ACC112 (cell line): Measurements from ENCODE around the gene CAMTA1.

Experiments
- H2AFZ ChIP-seq: fragments of 200-600 bp; sonication (generic); one replicate; pipeline ENCODE4 v1.6.0; 2017; ENCODE audit warnings: antibody characterized with exemption, low read length; ENCODE audit not compliant: unreplicated experiment
- H3K27ac ChIP-seq: fragments of 200-600 bp; sonication (generic); 2 replicates; pipeline ENCODE4 v1.5.1; 2014; ENCODE audit warnings: low read depth, mild to moderate bottlenecking, antibody characterized with exemption, low read length, moderate library complexity
- H3K27me3 ChIP-seq: fragments of 200-600 bp; sonication (generic); 2 replicates; pipeline ENCODE4 v1.6.1; 2014; ENCODE audit warnings: mild to moderate bottlenecking, antibody characterized with exemption, low read length, moderate library complexity, mixed read lengths; ENCODE audit not compliant: insufficient read depth
- H3K36me3 ChIP-seq: fragments of 200-600 bp; sonication (generic); 2 replicates; pipeline ENCODE4 v1.6.1; 2016; ENCODE audit warnings: mild to moderate bottlenecking, antibody characterized with exemption, low read length, moderate library complexity, mixed read lengths; ENCODE audit not compliant: insufficient read depth
- H3K4me1 ChIP-seq: fragments of 200-600 bp; sonication (generic); one replicate; pipeline ENCODE4 v1.6.1; 2016; ENCODE audit warnings: low read length, mixed read lengths; ENCODE audit not compliant: insufficient read depth, unreplicated experiment, control insufficient read depth
- H3K4me3 ChIP-seq: fragments of 200-600 bp; sonication (generic); 2 replicates; pipeline ENCODE4 v1.5.1; 2014; ENCODE audit warnings: mild to moderate bottlenecking, low read depth, low read length
- H3K79me2 ChIP-seq: fragments of 200-600 bp; sonication (generic); one replicate; pipeline ENCODE4 v1.6.0; 2016; ENCODE audit warnings: low read length; ENCODE audit not compliant: control insufficient read depth, unreplicated experiment, insufficient read depth

Gene CAMTA1

DNA sequence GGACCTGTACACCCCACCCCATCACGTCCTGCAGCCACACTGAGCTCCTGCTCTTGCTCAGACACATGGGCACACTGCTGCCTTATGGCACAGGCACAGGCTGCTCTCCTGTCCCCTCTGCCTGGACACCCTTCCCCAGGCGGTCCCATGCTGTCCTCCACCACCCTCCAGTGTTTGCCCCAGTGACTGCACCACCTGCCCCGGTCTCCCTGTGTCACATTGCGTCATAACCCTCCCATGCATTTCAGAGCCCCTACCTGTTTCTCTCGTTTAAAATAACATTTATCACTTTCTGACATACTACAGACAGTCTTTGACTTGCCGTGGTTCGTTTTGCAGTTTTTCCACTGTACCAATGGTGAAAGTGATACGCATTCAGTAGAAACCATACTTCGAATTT is 159.2 kb downstream of the CAMTA1 start:
- Histone ChIP-seq H3K79me2 (no peaks in the 10 kb centered on the region), H2AFZ (no peak overlapping the region), H3K27me3 (peaks cover 9% of the 10 kb centered on the region; the same call in 1 of the 2 replicates), H3K4me3 (no peak overlapping the region), H3K36me3 (no peaks in the 10 kb centered on the region), H3K4me1 (no peaks in the 10 kb centered on the region), H3K27ac (no peak overlapping the region)

DNA sequence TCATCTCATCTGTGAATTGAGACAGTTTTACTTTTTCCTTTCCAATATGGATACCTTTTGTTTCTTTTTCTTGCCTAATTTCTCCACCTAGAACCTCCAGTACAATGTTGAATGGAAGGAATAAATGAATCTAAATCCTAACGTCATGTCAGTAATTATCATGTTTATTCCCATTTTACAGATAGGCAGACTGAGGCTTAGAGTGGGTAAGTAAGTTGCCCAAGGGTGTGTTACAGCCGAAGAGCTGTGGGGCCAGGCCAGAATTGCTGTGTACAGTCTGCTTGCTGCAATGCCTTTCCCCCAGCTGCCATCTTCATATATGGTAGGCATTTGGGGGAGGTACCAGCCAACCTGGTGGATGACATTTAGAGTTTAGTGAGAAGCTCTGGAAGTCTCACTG is 162.7 kb downstream of the CAMTA1 start:
- Histone ChIP-seq H3K4me1 (no peaks in the 10 kb centered on the region), H3K4me3 (no peak overlapping the region)

DNA sequence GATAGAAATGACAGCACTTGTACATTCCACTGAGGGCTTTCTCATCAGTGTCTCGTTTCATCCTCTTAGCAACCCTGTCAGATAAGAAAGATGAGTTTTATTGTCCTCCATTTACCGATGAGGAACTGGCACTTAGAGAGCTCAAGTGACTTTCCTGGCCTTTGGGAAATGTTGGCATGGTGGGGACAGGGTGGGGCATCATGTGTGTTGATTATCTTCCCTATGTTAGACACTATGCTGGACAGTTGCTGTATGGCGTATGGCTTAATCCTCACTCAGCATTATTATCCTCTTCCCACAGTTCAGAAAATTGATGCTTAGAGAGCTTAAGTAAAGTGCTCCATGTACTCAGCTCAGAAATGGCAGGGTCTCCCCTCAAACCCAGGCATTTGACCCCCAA is 163.2 kb downstream of the CAMTA1 start:
- H3K4me1 ChIP-seq: no peaks in the 10 kb centered on the region
- H3K4me3 ChIP-seq: no peak overlapping the region
- H3K27me3 ChIP-seq: peaks cover 9% of the 10 kb centered on the region; the same call in 1 of the 2 replicates
- H3K27ac ChIP-seq: no peak overlapping the region
- H3K79me2 ChIP-seq: no peaks in the 10 kb centered on the region
- H3K36me3 ChIP-seq: no peaks in the 10 kb centered on the region
- H2AFZ ChIP-seq: no peak overlapping the region

More for the DNA sequence above, 162.7 kb downstream of the CAMTA1 start:
- Histone ChIP-seq H3K27ac (no peak overlapping the region), H3K27me3 (peaks cover 9% of the 10 kb centered on the region; the same call in 1 of the 2 replicates), H3K36me3 (no peaks in the 10 kb centered on the region), H2AFZ (no peak overlapping the region), H3K79me2 (no peaks in the 10 kb centered on the region)

DNA sequence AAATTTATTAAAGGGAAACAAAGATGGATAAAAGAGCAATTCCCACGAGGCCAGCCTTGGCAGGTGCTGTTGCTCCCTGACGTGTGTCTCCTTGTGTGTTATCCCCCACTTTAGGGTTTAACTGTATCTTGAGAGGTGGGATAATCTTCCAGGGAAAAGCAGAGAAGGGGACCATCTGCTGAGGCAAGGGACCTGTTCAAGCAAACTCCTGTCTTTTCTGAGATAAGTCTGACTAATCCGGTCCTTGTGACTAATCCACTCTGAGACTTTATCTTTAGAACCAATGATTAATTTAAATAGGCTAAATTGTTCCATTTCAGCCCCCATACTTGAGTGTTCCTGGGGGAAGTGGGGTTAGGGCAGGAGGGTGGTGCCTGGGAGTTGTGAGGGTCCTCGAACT is 163.6 kb downstream of the CAMTA1 start:
- H3K79me2 ChIP-seq: no peaks in the 10 kb centered on the region
- H2AFZ ChIP-seq: no peak overlapping the region

DNA sequence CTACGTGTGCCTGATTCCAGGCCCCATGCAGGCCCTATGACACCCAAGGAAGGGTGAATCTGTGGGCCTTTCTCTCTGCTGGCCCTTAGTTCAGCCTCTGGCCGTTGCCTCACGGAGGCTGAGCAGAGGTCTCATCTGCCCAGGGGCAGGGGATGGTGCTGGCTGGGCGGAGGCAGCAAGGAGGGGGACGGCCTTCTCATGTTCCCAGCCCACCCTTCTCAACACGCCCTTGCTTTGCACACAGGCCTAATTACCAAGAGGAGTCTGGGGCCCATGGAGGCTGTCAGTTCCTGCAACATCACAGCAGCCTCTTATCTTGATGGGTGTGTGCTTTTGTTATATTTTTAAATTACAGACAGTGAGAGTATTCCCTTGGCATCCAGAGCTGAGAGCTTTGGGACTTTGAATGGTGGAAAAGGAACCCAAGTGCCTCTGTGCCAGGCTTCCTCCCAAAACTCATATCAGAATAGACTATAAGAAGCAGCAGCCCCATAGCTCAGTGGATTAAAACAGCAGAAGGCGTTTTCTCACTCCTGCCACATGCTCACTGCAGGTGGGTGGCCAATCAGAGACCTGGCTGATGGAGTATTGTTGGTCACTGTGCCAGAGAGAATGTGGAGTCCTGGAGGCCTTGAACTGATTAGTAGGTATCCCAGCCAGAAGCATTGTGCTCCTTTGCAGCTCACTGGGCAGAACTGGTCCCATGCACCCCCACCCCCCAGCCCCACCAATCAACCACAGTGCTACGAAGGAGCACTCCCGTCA is 164.9 kb downstream of the CAMTA1 start:
- H2AFZ ChIP-seq: no peak overlapping the region
- H3K27me3 ChIP-seq: peaks cover 18% of the 10 kb centered on the region; the same call in 1 of the 2 replicates
- H3K36me3 ChIP-seq: no peaks in the 10 kb centered on the region
- H3K27ac ChIP-seq: no peak overlapping the region
- H3K79me2 ChIP-seq: no peaks in the 10 kb centered on the region
- no peaks in the 10 kb centered on the region for H3K4me1 ChIP-seq
- no peak overlapping the region for H3K4me3 ChIP-seq

More for the DNA sequence above, 163.6 kb downstream of the CAMTA1 start:
- no peaks in the 10 kb centered on the region for H3K4me1 ChIP-seq
- H3K27ac ChIP-seq: no peak overlapping the region
- H3K4me3 ChIP-seq: no peak overlapping the region
- H3K36me3 ChIP-seq: no peaks in the 10 kb centered on the region
- peaks cover 10% of the 10 kb centered on the region; the same call in 1 of the 2 replicates for H3K27me3 ChIP-seq

DNA sequence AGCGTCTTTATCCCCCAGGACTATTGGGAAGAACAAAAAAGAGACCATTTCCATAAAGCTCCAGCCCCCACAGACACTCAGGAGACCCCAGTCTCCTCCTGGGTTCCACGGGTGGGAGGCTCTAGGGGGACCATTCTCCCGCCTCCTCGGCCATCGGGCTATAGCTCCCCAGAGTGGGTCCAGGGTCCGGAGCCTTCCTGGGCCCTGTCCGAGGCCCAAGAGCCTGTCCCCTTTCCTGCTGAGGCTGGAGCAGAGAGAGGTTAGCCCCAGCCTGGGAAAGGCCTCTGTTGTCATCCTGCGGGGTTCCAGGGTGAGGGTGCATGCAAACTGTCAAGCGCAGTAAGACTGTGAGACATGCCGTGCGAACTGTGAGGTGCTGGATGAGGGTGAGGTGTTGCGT is 166.3 kb downstream of the CAMTA1 start:
- Histone ChIP-seq H3K4me3 (no peak overlapping the region), H3K4me1 (no peaks in the 10 kb centered on the region), H3K36me3 (no peaks in the 10 kb centered on the region), H2AFZ (no peak overlapping the region), H3K79me2 (no peaks in the 10 kb centered on the region), H3K27ac (no peak overlapping the region), H3K27me3 (peaks cover 16% of the 10 kb centered on the region; the same call in 1 of the 2 replicates)

DNA sequence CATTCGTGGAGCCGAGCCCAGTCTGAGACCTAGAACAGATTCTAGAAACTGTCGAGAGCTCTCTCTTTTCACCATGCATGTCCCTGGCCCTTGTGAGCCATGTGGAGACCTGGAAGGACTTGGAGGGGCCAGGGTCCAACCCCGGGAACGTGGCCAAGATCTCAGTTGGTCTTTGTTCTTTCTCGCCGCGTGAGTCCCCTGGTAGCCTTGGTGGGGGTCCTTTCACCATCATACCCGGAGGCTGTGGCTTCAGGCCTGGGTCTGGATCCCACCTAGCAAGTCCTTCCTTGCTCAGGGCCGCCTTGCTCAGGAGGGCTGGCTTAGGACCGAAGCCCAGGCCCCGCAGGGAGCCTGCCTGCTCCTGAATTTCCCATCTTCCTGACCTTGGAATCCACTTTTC is 168.0 kb downstream of the CAMTA1 start:
- no peaks in the 10 kb centered on the region for H3K4me1 ChIP-seq
- H3K27me3 ChIP-seq: peaks cover 15% of the 10 kb centered on the region; the same call in 1 of the 2 replicates
- H3K27ac ChIP-seq: no peak overlapping the region
- no peaks in the 10 kb centered on the region for H3K36me3 ChIP-seq
- no peaks in the 10 kb centered on the region for H3K79me2 ChIP-seq
- no peak overlapping the region for H2AFZ ChIP-seq
- no peak overlapping the region for H3K4me3 ChIP-seq

DNA sequence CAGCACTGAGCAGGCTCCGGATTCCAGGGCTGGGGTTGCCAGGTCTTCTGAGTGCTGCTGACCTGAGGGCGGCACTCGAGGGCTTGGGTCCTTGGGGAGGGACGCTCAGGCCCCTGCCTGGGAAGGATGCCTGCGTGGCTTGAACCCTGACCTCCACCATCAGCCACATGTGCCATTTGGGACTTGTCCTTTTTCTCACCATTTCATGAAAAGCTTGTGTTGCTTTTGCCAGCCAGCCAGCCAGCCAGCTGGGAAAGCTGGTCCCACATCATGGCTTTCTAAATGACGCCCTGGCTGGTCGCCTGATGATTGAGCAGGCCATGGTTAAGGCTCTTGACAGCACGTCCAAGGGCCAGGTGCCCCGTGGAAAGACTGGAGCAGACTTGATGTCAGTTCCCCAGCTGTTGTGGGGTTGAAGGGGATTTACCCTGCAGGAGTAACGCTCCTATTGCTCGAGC is 168.7 kb downstream of the CAMTA1 start:
- H3K27ac ChIP-seq: no peak overlapping the region
- no peaks in the 10 kb centered on the region for H3K36me3 ChIP-seq
- no peak overlapping the region for H3K4me3 ChIP-seq
- H3K27me3 ChIP-seq: peaks cover 15% of the 10 kb centered on the region; the same call in 1 of the 2 replicates
- no peak overlapping the region for H2AFZ ChIP-seq
- H3K79me2 ChIP-seq: no peaks in the 10 kb centered on the region
- no peaks in the 10 kb centered on the region for H3K4me1 ChIP-seq

DNA sequence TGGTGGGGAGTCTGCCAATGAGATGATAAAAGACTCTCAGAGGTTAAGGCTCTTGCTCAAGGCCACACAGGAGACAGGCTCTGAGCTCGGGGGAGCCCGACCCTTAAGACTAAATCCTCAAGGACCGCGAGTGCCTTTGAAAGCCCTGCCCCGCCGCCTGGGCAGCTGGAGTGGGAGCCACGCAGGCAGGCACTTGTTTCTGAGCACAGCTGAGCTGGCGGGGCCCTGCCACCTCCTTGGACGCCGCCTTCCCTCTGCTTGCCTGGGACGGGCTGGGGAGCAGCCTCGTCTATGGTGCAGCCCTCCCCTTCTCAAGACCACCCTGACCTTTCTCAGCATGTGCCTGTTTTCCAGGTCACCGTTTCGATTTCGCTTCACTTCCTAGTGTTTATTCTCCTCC is 169.3 kb downstream of the CAMTA1 start:
- Histone ChIP-seq H3K4me1 (no peaks in the 10 kb centered on the region), H3K36me3 (no peaks in the 10 kb centered on the region), H3K27ac (no peak overlapping the region), H3K79me2 (no peaks in the 10 kb centered on the region), H3K4me3 (no peak overlapping the region), H2AFZ (no peak overlapping the region), H3K27me3 (peaks cover 15% of the 10 kb centered on the region; the same call in 1 of the 2 replicates)

DNA sequence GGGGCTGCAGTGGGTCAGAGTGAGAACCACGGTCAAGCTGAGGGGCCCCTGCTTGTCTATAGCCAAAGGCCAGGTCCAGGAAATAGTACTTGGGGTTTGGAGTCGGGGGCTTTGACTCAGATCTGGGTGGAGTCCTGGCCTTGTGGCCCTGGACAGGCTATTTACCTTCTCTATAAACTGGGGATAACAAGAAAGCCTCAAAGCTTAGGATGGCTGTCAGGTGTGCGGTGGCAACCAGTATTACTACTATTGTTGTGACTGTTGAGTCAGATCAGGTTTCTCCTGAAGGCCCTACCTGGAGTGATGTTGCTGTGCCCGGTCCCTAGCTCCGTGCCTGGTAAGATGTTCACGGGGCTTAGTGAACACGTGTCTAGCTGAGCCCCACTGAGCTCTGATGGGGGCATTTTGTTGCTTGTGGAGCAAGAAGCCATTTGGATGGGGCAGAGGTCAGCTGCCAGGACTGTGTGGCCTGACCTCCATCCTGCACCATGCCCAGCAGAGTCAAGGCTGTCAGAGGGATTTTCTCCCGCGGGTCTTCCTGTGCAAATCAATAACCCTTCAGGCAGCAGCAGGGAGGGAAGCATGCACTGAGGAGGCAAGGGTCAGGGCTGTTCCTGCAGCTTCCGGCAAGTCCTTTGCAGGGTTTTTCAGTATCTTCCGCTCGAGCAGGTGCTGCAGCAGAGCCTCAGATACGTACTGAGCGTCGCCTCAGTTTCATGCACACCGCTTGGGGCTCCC is 170.3 kb downstream of the CAMTA1 start:
- H3K27me3 ChIP-seq: peaks cover 21% of the 10 kb centered on the region; the same call in 1 of the 2 replicates
- no peaks in the 10 kb centered on the region for H3K4me1 ChIP-seq
- no peak overlapping the region for H2AFZ ChIP-seq
- no peak overlapping the region for H3K4me3 ChIP-seq
- H3K27ac ChIP-seq: no peak overlapping the region
- no peaks in the 10 kb centered on the region for H3K36me3 ChIP-seq
- no peaks in the 10 kb centered on the region for H3K79me2 ChIP-seq
